SK-N-SH (cell line): ENCODE data around the gene FBXO10. TPM values are rescaled to one million over a fixed set of nuclear protein-coding genes. Genes with fewer than 3 reads are reported as not detected.
"Not testable (repeated sequence)": the region's sequence is repeated elsewhere in the genome, so short reads cannot be mapped to it uniquely, and the experiment has no call there.

Experiments used
- CTCF ChIA-PET: fragments of 300-600, 350-600 bp; formaldehyde crosslinking; extraction: SDS; loops from one replicate; lab custom pipeline; 2021; lab: Yijun Ruan, JAX
- POLR2A ChIA-PET: fragments of 350-600 bp; sonication (Branson Sonifier 250); formaldehyde crosslinking; extraction: SDS; loops from one replicate; lab custom pipeline; 2020; ENCODE audit warnings: antibody characterized with exemption, inconsistent platforms; lab: Yijun Ruan, JAX
- DNase-seq: peaks from one replicate; pipeline ENCODE4 v3.0.0; 2012
- H2AFZ ChIP-seq: fragments of 200-600 bp; sonication (generic); 2 replicates; pipeline ENCODE4 v1.8.1; 2016; ENCODE audit warnings: antibody characterized with exemption, mild to moderate bottlenecking, low read depth
- H3F3A ChIP-seq: fragments of 200-600 bp; sonication (generic); replicated peaks from 2 replicates; pipeline ENCODE3; 2016; ENCODE audit warnings: antibody characterized with exemption, mild to moderate bottlenecking; ENCODE audit not compliant: insufficient read depth
- H3K27ac ChIP-seq, 2 experiments: fragments of 200-500 bp in 1 of 2; fragments of 200-600 bp in 1 of 2; sonication (Bioruptor generic) in 1 of 2; sonication (generic), shearing (Covaris generic) in 1 of 2; 2 replicates each; pipeline versions ENCODE4 v1.5.1 to v1.6.1; 2014 to 2016; ENCODE audit warnings: low read depth in 2 of 2, inconsistent platforms in 1 of 2, low read length in 1 of 2, mild to moderate bottlenecking in 1 of 2, mixed read lengths in 1 of 2
- H3K27me3 ChIP-seq: fragments of 200-600 bp; sonication (generic), shearing (Covaris generic); 2 replicates; pipeline ENCODE4 v1.6.1; 2016; ENCODE audit warnings: mixed run types; ENCODE audit not compliant: insufficient read depth
- H3K36me3 ChIP-seq, 2 experiments: fragments of 200-500 bp in 1 of 2; fragments of 200-600 bp in 1 of 2; sonication (Bioruptor generic) in 1 of 2; sonication (generic) in 1 of 2; replicated peaks in 1 of 2; 2 replicates each; pipeline versions ENCODE3 to v1.5.1; 2014 to 2016; ENCODE audit warnings: low read length in 1 of 2, mild to moderate bottlenecking in 1 of 2; ENCODE audit not compliant: insufficient read depth in 2 of 2, control insufficient read depth in 1 of 2
- H3K4me1 ChIP-seq, 2 experiments: fragments of 200-500 bp in 1 of 2; fragments of 200-600 bp in 1 of 2; sonication (Bioruptor generic) in 1 of 2; sonication (generic), shearing (Covaris generic) in 1 of 2; 2 replicates each; pipeline versions ENCODE4 v1.5.1 to v1.6.1; 2014 to 2016; ENCODE audit warnings: low read depth in 1 of 2, low read length in 1 of 2, mixed run types in 1 of 2; ENCODE audit not compliant: insufficient read depth in 2 of 2, control insufficient read depth in 1 of 2
- H3K4me2 ChIP-seq: fragments of 200-600 bp; sonication (generic), shearing (Covaris generic); 2 replicates; pipeline ENCODE4 v1.6.1; 2017; ENCODE audit warnings: mixed run types
- H3K4me3 ChIP-seq, 2 experiments: fragments of 200-500 bp in 1 of 2; fragments of 200-600 bp in 1 of 2; sonication (Bioruptor generic) in 1 of 2; sonication (generic), shearing (Covaris generic) in 1 of 2; 2 replicates each; pipeline versions ENCODE4 v1.5.1 to v1.8.1; 2014 to 2016; ENCODE audit warnings: low read depth in 2 of 2, inconsistent platforms in 1 of 2, low read length in 1 of 2, mild to moderate bottlenecking in 1 of 2, mixed read lengths in 1 of 2, moderate library complexity in 1 of 2
- H3K79me2 ChIP-seq: fragments of 200-600 bp; sonication (generic); 2 replicates; pipeline ENCODE4 v1.8.1; 2017; ENCODE audit warnings: mild to moderate bottlenecking; ENCODE audit not compliant: insufficient read depth
- H3K9ac ChIP-seq: fragments of 200-600 bp; sonication (generic); 2 replicates; pipeline ENCODE4 v1.6.1; 2017; ENCODE audit warnings: mixed run types
- H3K9me2 ChIP-seq: fragments of 200-600 bp; sonication (generic); 2 replicates; pipeline ENCODE4 v1.6.1; 2017; ENCODE audit warnings: mixed run types
- H3K9me3 ChIP-seq: fragments of 200-600 bp; sonication (generic); 2 replicates; pipeline ENCODE4 v1.6.1; 2017; ENCODE audit warnings: mixed run types, mild to moderate bottlenecking, moderate library complexity
- H4K20me1 ChIP-seq: fragments of 200-600 bp; sonication (generic); 2 replicates; pipeline ENCODE4 v1.6.1; 2017; ENCODE audit warnings: mild to moderate bottlenecking, mixed run types; ENCODE audit not compliant: insufficient read depth
- EZH2phosphoT487 ChIP-seq: fragments of 200-600 bp; sonication (generic); IDR thresholded peaks from 2 replicates; pipeline ENCODE4 v1.6.1; 2017; ENCODE audit warnings: low read depth, mixed run types, mild to moderate bottlenecking, antibody characterized with exemption, moderate library complexity, borderline replicate concordance
- FOSL2 ChIP-seq: IDR thresholded peaks from 2 replicates; pipeline ENCODE4 v1.4.0; 2012; ENCODE audit warnings: low read depth, mild to moderate bottlenecking, moderate library complexity, borderline replicate concordance
- FOXM1 ChIP-seq: IDR thresholded peaks from 2 replicates; pipeline ENCODE4 v1.4.0; 2012; ENCODE audit warnings: low read depth, mild to moderate bottlenecking
- GATA2 ChIP-seq: sonication (generic); formaldehyde crosslinking; IDR thresholded peaks from 2 replicates; pipeline ENCODE4 v1.5.0; 2020; ENCODE audit warnings: mild to moderate bottlenecking, missing genetic modification reagents
- JUND ChIP-seq: IDR thresholded peaks from 2 replicates; pipeline ENCODE4 v1.4.0; 2012
- MAX ChIP-seq: IDR thresholded peaks from 2 replicates; pipeline ENCODE4 v1.4.0; 2012; ENCODE audit warnings: low read depth
- MEF2A ChIP-seq: IDR thresholded peaks from 2 replicates; pipeline ENCODE4 v1.4.0; 2012; ENCODE audit warnings: low read depth, borderline replicate concordance
- MXI1 ChIP-seq: IDR thresholded peaks from 2 replicates; pipeline ENCODE4 v1.6.1; 2012; ENCODE audit warnings: mild to moderate bottlenecking, low read depth, low read length, improper control_type of control experiment
- NFIC ChIP-seq: IDR thresholded peaks from 2 replicates; pipeline ENCODE4 v1.4.0; 2012; ENCODE audit warnings: borderline replicate concordance
- NRF1 ChIP-seq: IDR thresholded peaks from 2 replicates; pipeline ENCODE4 v1.6.1; 2012; ENCODE audit warnings: low read depth, mild to moderate bottlenecking, low read length
- REST ChIP-seq: IDR thresholded peaks from 2 replicates; pipeline ENCODE4 v1.6.1; 2012; ENCODE audit warnings: mild to moderate bottlenecking, low read depth, low read length, moderate library complexity
- RXRA ChIP-seq: IDR thresholded peaks from 2 replicates; pipeline ENCODE4 v1.4.0; 2012; ENCODE audit warnings: low read depth, mild to moderate bottlenecking, borderline replicate concordance
- SMC3 ChIP-seq: IDR thresholded peaks from 2 replicates; pipeline ENCODE4 v1.6.1; 2012; ENCODE audit warnings: low read depth, low read length, improper control_type of control experiment
- TCF12 ChIP-seq: IDR thresholded peaks from 2 replicates; pipeline ENCODE4 v1.4.0; 2012
- TEAD4 ChIP-seq: IDR thresholded peaks from 2 replicates; pipeline ENCODE4 v1.4.0; 2012; ENCODE audit warnings: mild to moderate bottlenecking, borderline replicate concordance; ENCODE audit not compliant: insufficient read depth
- USF1 ChIP-seq: IDR thresholded peaks from 2 replicates; pipeline ENCODE4 v1.4.0; 2012; ENCODE audit warnings: low read depth, borderline replicate concordance
- ZBTB33 ChIP-seq: IDR thresholded peaks from 2 replicates; pipeline ENCODE4 v1.4.0; 2012; ENCODE audit warnings: low read depth, borderline replicate concordance
- WGBS: methylation state at CpG from one replicate; pipeline ENCODE4 v1.1.6; 2017; ENCODE audit warnings: low lambda C conversion rate; 5-methylcytosine and 5-hydroxymethylcytosine counted together
- polyA plus RNA-seq, 3 experiments: library from polyadenylated mRNA; depleted of rRNA; stranded (reverse); fragments of >200 nt; gene quantifications; 2 replicates each; pipeline ENCODE4 v1.2.3, GENCODE V29; 2012

The FBXO10 gene
- polyA plus RNA-seq, 1 of the 3 experiments (the other 2 are of a cell fraction): 10.1 TPM

- H3K9me2 ChIP-seq, H3K4me3 ChIP-seq, H2AFZ ChIP-seq, H3K4me2 ChIP-seq, H3K79me2 ChIP-seq, H4K20me1 ChIP-seq, POLR2A ChIA-PET, H3K4me1 ChIP-seq, H3K27me3 ChIP-seq, H3K9me3 ChIP-seq, DNase-seq, H3K9ac ChIP-seq, H3K36me3 ChIP-seq, H3K27ac ChIP-seq, CTCF ChIA-PET: not testable (repeated sequence)
- WGBS: 66% methylated on average over 4 of the region's 4 CpGs
- peaks cover 12% of the 10 kb centered on the region for H3F3A ChIP-seq
These were observed 98.7 kb downstream of the FBXO10 start for GRCh38 chr9:37477443-37477842.

- ChIA-PET POLR2A (no interaction called here), CTCF (no interaction called here)
- H2AFZ ChIP-seq: no peak overlapping the region
- no peak overlapping the region for H3K4me3 ChIP-seq
- peaks cover 16% of the 10 kb centered on the region for H3F3A ChIP-seq
- no peak overlapping the region for H3K4me2 ChIP-seq
- H4K20me1 ChIP-seq: no peaks in the 10 kb centered on the region
- 53% methylated on average over 11 of the region's 11 CpGs for WGBS
- no peaks in the 10 kb centered on the region for H3K4me1 ChIP-seq
- TF ChIP-seq USF1: no peak
- no peak for TF ChIP-seq EZH2phosphoT487
- TF ChIP-seq MAX: no peak
- TF ChIP-seq TCF12: no peak
- TF ChIP-seq MXI1: no peak
- no peak for TF ChIP-seq RXRA
- no peak for TF ChIP-seq FOSL2
- no peak for TF ChIP-seq JUND
- no peak for TF ChIP-seq NFIC
- TF ChIP-seq FOXM1: no peak
- TF ChIP-seq ZBTB33: no peak
- TF ChIP-seq TEAD4: no peak
- TF ChIP-seq NRF1: no peak
- TF ChIP-seq SMC3: no peak
- TF ChIP-seq MEF2A: no peak
- TF ChIP-seq REST: no peak
- no peak for TF ChIP-seq GATA2 (CRISPR knock-in tag)
- no peaks in the 10 kb centered on the region for H3K79me2 ChIP-seq
- H3K9ac ChIP-seq: no peak overlapping the region
- no peak for DNase-seq
- no peak overlapping the region for H3K27ac ChIP-seq
- H3K27me3 ChIP-seq: no peaks in the 10 kb centered on the region
- H3K9me3 ChIP-seq: peaks cover 9% of the 10 kb centered on the region; the same call in 1 of the 2 replicates
- H3K9me2 ChIP-seq: no peaks in the 10 kb centered on the region
- no peaks in the 10 kb centered on the region for H3K36me3 ChIP-seq
These were observed 99.2 kb downstream of the FBXO10 start for GRCh38 chr9:37476930-37477329.
